Esophagus muscularis mucosa (tissue), 4 donors: ENCODE measurements around the gene PDK3.

Source experiments
- CTCF ChIP-seq, 3 experiments: fragments of 200-600 bp in 2 of 3; fragments of 450-650 bp in 1 of 3; sonication (generic) in 2 of 3; IDR thresholded peaks; one replicate each; pipeline ENCODE4 v1.5.1; 2017 to 2019; ENCODE audit warnings: antibody characterized with exemption in 3 of 3, mild to moderate bottlenecking in 2 of 3, moderate library complexity in 1 of 3
- EP300 ChIP-seq: sonication (generic); formaldehyde crosslinking; IDR thresholded peaks from one replicate; pipeline ENCODE4 v1.6.1; 2017; ENCODE audit warnings: antibody characterized with exemption
- POLR2A ChIP-seq: fragments of 450-650 bp; IDR thresholded peaks from one replicate; pipeline ENCODE4 v1.6.1; 2017; ENCODE audit warnings: antibody characterized with exemption, moderate library complexity, mild to moderate bottlenecking, low read depth
- POLR2AphosphoS5 ChIP-seq, 2 donors: sonication (generic); formaldehyde crosslinking; IDR thresholded peaks; one replicate each; pipeline ENCODE4 v1.6.1; 2017; ENCODE audit warnings: antibody characterized with exemption in 2 of 2

- TF ChIP-seq POLR2AphosphoS5 (IDR thresholded peaks at IDR 0.05) = no peak
- no peak for TF ChIP-seq CTCF (IDR thresholded peaks at IDR 0.05)
- TF ChIP-seq POLR2A = no peak
- no peak for TF ChIP-seq EP300
Observed at GRCh38 chrX:24415921-24416320, 49.2 kb upstream of the PDK3 start.
